Suppressor macrophage treated with lipopolysaccharide for 4 hours (primary cell): ENCODE results near the gene TRAPPC4.
A peak's percentile ranks its signal among the peaks of the same experiment; 100 is the strongest.
"Not testable (repeated sequence)": the region's sequence is repeated elsewhere in the genome, so short reads cannot be mapped to it uniquely, and the experiment has no call there.

Experiments
- DNase-seq: peaks from one replicate; pipeline ENCODE4 v3.0.0-alpha.2; 2020

The TRAPPC4 gene, protein sequence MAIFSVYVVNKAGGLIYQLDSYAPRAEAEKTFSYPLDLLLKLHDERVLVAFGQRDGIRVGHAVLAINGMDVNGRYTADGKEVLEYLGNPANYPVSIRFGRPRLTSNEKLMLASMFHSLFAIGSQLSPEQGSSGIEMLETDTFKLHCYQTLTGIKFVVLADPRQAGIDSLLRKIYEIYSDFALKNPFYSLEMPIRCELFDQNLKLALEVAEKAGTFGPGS

DNA sequence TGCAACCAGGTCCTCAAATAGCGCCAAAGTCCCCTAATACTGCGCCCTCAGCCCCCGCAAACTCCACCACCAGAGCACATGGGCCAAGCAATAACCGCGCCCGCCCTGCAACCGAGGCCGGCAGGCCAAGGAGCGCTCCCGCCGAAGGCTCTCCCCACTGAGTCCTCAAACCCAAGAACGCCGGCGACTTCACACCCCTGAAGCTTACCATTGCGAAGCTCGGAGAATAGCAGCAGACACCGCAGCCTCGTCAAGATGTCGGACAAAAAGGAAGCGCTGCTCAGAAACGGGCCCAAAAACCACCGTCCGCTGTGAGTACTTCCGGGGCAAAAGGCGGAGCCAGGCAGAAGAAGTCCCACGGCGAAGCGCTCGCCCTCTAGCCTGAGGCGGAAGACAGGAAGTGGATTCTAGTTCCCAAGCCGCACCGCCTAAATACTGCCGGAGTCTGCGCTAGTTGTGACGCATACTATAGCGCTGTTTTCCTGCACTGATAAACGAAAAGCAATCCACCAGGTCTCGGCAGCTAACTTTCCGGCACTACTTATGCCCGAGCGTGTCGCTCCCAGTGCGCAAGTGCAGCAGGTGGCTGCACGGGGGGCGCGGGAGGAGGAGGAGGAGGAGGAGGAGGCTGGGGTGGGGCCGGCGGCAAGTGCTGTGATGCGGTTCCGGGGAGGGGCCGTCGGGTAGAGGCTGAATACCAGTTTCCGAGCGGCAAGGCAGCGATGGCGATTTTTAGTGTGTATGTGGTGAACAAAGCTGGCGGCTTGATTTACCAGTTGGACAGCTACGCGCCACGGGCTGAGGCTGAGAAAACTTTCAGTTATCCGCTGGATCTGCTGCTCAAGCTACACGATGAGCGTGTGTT lies at the start of gene TRAPPC4, which contains the start of gene RPS25:
Gene TRAPPC4, plus strand, starts transcription at position 693 of the 865 bp plus-strand sequence. Its CDS starts 30 bp downstream, at position 723.
Gene RPS25, minus strand, starts transcription at position 270 of the 865 bp plus-strand sequence. Its CDS starts 59 bp downstream, at position 211.
- peak; percentile 97 for DNase-seq

DNA sequence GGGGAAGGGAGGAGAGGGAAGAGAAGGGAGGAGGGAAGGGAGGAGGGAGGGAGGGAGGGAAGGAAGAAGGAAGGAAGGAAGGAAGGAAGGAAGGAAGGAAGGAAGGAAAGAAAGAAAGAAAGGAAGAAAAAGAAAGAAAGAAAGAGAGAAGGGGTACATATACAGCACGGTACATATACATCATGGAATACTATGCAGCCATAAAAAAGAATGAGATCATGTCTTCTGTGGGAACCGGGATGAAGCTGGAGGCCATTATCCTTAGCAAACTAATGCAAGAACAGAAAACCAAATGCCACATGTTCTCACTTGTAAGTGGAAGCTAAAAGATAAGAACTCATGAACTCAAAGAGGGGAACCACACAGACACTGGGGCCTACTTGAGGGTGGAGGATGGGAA lies 49.1 kb upstream of the TRAPPC4 start:
- not testable (repeated sequence) for DNase-seq

DNA sequence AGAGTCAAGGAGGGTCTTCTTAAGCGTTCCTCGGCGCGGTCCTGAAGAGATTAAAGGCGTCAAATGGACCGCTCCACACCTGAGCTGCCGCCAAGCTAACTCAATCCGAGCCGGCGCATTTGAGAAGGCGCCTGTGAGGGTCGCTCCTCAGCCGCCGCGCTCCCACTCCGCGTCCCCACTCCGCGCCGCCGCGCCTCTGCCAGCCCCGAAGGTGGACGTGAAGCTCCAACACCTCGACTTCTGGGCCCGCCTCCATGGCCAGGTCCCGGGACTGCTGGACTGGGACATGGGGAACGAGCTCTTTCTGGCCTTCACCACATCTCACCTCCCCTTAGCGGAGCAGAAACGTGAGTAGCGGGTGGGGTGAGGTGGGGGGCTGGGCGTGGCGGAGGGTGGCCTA lies 46.9 kb upstream of the TRAPPC4 start, which contains the start of gene FOXR1:
Gene FOXR1, plus strand, starts transcription at position 116 of the 400 bp plus-strand sequence. Its CDS starts 171 bp downstream, at position 287.
- no peak for DNase-seq

DNA sequence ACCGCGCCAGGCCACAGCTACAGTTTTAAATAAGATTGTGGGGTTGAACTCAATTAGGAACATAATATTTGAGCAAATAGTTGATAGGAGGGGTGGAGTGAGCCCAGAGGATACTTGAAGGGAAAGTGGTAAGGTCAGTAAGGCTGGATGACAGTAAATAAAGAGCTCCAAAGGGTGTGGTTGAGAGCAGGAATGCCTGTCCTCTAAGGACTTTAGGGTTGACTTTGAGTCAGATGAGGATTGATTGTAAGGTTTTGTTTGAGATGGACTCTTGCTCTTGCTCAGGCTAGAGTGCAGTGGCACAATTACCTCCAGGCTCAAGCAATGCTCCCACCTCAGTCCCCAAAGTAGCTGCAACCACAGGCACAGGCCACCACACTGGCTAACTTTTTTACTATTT lies 44.6 kb upstream of the TRAPPC4 start:
- DNase-seq = no peak

DNA sequence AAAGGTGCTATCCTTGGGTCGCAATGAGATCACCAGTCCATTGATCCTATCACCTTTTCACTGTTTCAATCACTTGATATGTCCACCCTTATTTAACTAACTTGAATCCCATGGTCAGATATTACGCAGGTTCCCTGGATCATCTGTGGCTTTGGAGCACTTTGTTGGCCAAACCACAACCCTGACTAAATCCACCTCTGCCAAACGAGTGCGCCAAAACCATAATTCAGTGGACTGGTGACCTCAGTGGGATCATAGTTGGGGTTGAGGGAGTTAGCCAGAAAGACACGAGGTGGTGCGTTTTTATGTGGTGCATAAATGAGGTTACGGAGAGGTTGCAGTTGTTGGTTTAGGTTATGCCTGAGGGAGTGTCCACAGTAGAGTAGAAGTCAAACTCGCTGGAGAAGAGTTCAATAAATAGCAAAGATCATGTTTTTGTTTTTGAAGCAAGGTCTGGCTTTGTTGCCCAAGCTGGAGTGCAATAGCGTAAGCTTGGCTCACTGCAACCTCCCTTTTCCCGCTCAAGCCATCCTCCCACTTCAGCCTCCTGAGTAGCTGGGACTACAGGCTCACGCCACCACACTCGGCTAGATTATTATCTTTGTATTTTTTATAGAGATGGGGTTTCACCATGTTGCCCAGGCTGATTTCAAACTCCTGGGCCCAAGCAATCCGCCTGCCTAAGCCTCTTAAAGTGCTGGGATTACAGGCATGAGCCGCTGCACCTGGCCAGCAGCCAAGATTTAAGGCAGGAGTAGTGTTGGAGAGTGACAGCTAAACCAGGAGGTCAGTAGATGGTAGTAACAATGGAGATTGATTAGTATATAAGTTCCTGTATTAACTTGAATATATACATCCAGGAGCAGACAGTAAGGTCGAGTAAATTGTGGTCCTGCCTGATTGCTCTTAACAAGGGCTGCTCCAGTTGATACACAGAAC lies 42.5 kb upstream of the TRAPPC4 start:
- DNase-seq = no peak

DNA sequence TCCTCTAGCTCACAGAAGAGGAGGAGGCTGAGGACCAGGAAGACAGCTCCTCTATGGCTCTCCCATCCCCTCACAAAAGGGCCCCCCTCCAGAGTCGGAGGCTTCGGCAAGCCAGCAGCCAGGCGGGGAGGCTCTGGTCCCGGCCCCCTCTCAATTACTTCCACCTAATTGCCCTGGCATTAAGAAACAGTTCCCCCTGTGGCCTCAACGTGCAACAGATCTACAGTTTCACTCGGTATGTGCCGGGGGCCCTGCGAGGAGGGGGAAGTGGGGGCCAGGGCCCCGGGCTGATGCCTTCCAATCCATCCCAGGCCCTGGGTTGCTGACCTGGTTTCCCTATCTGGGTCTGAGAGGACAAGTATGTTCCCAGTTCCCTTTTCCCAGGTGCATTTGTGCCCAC lies 39.1 kb upstream of the TRAPPC4 start:
- no peak for DNase-seq

DNA sequence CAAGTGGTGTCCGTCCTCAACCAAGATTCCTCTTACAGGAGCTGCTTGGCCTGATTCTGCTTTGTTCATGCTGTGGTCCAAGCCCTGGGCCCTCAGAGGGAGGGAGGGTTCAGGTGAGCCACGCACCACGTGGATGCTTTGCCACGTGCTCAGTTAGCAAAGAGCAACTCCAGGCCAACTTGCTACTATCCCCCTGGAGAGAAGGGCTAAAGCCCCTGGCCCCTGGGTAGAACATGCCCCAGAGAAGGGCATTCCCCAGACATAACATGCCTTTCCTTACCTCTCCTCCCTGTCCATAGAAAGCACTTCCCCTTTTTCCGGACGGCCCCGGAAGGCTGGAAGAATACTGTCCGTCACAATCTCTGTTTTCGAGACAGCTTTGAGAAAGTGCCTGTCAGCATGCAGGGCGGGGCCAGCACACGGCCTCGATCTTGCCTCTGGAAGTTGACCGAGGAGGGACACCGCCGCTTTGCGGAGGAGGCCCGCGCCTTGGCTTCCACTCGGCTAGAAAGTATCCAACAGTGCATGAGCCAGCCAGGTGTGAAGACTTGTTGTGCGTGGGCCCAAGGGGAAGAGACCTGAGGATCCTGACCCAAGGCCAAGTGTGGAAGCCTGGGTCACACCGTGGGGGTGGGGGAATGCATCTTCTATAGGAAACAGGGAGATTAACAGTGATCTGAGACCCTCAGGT lies 38.2 kb upstream of the TRAPPC4 start:
- peak; percentile 64 for DNase-seq

DNA sequence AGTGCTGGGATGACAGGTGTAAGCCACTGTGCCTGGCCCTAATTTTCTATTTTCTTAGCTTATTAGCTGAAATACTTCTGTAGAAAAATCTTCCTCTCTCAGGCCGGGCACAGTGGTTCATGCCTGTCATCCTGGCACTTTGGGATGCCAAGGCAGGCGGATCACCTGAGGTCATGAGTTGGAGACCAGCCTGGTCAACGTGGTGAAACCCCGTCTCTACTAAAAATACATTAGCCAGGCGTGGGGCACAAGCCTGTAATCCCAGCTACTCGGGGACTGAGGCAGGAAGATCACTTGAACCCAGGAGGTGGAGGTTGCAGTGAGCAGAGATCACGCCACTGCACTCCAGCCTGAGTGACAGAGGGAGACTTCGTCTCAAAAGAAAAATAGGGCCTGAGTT lies 34.2 kb upstream of the TRAPPC4 start:
- DNase-seq = not testable (repeated sequence)

DNA sequence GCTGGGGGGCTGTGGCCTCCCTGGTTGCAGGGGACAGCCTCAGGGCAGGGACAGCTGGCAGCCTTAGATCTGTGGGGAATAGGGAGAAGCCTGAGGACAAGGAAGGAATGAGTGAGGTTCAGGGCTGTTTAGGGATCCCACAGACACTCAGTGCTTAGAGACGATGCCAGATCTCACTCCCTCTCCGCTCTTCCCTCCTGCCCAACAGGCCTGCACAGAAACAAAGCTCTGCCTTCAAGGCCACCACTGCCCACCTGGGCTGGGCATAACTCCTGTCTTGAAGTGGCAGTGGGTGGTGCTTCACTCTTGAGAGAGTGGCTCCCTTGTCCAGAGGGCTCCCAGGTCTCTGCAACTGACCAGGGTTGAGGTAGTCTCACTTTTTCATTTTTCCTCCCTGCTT lies 33.7 kb upstream of the TRAPPC4 start:
- DNase-seq = no peak

DNA sequence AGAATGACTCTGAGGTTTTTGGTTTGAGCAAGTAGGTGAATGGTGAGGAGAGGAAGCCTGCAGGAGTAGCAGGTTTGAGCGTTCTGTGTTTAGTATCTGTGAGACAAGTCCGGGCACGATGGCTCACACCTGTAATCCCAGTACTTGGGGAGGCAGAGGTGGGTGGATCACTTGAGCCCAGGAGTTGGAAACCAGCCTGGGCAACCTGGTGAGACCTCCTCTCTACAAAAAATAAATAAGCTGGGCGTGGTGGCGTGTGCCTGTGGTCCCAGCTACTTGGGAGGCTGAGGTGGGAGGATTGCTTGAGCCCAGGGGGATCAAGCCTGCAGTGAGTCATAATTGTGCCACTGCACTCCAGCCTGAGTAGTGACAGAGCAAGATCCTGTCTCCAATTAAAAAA lies 30.3 kb upstream of the TRAPPC4 start:
- no peak for DNase-seq

DNA sequence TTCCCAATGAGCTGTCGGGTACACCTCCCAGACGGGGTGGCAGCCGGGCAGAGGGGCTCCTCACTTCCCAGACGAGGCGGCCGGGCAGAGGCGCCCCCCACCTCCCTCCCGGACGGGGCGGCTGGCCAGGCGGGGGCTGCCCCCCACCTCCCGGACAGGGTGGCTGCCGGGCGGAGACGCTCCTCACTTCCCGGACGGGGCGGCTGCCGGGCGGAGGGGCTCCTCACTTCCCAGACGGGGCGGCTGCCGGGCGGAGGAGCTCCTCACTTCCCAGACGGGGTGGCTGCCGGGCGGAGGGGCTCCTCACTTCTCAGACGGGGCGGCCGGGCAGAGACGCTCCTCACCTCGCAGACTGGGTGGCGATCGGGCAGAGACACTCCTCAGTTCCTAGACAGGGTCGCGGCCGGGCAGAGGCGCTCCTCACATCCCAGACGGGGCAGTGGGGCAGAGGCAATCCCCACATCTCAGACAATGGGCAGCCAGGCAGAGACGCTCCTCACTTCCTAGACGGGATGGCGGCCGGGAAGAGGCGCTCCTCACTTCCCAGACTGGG lies 27.0 kb upstream of the TRAPPC4 start:
- DNase-seq = not testable (repeated sequence)

DNA sequence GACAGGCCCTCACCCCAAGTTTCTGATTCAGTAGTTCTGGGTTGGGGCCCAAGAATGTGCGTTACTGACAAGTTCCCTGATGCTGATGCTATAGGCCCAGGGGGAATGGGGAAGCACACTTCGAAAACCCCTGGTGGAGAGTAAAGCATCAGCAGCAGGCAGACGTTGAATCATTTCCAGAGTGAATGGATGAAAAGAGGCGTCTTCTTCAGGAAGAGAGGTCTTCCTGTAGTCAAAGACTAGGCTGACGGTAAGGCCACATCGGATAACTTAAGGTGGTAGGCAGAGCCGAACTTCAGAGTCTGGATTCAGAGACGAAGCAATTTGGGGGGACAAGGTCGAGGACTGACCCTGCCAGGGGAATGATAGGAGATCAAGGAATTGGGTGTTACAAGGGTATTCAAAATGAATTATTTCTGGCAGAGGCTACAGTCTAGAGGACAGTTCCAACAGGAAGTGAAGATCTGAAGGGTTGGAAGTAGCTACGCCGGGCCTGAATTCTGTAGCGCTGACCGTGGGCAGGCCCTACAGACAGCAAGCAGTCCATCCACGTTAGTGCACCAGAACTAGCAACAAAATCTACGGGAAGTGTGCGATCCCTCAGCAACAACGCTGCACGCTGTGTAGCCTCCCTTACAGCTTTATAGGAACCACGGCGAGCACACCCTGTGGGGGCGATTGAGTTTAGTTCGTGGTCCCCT lies 21.5 kb upstream of the TRAPPC4 start:
- peak; percentile 63 for DNase-seq

DNA sequence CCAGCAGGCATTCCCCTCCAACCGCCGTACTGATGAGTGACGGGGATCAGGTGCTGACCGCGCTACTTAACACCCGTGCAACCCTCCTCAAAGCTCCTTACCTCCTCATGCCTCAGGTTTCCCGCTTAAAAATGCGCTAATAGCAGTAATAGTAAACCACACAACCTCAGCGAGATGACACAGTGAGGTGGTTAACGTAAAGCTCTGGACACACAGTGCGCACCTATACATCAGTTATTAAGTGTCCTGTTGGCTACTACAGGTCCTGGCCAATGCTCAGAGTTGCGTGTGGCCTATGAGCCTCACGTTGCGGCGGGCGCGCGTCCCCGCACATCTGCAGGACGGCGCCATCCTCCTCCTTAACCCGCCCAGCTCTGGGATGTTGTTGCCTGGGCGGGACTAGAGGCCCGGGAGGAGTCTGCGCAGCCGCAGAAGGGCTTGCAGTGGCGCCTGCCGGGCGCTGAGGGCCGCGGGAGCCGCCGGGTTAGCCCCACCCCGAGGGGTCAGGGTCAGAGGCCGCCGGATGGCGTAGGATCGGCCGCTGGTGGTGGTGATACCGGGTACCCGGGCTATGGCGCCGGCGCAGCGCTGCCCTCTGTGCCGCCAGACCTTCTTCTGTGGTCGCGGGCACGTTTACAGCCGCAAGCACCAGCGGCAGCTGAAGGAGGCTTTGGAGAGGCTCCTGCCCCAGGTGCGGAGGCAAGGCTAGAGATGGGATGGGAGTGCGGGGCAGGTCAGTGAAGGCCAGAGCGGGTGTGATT lies 20.8 kb upstream of the TRAPPC4 start, which contains the start of gene CENATAC:
Gene CENATAC, plus strand, starts transcription at position 512 of the 761 bp plus-strand sequence. Its CDS starts 60 bp downstream, at position 572.
- peak; percentile 98 for DNase-seq

DNA sequence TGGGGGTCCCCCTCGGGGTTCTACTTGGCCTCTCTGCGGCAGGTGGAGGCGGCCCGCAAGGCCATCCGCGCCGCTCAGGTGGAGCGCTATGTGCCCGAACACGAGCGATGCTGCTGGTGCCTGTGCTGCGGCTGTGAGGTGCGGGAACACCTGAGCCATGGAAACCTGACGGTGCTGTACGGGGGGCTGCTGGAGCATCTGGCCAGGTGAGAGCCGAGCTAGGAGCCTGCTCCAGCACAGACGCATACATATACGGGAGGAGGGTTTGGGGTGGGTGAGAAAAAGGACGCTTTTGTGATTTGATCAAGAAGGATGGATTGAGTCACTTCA lies 20.2 kb upstream of the TRAPPC4 start:
- no peak for DNase-seq

DNA sequence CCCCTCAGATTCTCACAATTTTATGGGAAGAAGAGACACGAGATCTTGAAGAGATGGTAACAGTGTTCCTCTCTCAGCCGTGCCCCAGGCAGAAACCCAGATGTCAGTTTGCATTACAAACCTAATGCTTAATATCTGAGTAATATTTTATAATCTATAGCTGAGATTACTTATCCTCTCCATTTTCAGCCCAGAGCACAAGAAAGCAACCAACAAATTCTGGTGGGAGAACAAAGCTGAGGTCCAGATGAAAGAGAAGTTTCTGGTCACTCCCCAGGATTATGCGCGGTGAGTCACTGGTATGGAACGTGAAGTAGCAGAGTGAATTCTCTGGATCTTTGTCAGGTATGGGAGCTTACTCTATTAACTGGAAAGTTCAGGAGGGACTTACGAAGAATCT lies 19.7 kb upstream of the TRAPPC4 start:
- no peak for DNase-seq

DNA sequence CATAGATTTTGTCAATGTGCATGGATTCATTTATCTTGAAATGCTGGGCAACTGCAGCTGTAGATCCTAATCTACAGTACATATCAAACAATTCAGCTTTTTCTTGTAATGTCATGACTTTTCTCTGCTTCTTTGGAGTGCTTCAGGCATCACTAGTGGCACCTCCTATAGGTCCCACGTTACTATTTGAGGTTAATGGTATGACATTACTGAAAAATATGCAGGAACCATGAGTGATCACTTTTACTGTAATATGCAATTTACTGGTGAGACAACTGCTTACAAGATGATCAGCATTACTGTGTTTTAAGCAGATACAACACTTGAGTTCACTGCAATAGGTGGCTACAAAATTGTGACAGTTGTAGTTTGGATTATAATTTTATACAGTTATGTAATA lies 17.7 kb upstream of the TRAPPC4 start:
- DNase-seq = no peak

DNA sequence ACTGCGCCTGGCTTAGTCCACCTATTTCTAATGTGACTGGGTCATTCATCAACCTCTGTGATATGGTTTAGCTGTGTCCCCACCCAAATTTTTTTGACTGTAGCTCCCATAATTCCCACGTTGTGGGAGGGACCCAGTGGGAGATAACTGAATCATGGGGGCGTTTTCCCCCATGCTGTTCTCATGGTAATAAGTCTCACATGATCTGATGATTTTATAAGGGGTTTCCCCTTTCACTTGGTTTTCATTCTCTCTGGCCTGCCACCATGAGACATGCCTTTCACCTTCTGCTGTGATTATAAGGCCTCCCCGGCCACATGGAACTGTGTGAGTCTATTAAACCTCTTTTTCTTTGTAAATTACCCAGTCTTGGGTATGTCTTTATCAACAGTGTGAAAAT lies 11.9 kb upstream of the TRAPPC4 start:
- DNase-seq = peak; percentile 40

DNA sequence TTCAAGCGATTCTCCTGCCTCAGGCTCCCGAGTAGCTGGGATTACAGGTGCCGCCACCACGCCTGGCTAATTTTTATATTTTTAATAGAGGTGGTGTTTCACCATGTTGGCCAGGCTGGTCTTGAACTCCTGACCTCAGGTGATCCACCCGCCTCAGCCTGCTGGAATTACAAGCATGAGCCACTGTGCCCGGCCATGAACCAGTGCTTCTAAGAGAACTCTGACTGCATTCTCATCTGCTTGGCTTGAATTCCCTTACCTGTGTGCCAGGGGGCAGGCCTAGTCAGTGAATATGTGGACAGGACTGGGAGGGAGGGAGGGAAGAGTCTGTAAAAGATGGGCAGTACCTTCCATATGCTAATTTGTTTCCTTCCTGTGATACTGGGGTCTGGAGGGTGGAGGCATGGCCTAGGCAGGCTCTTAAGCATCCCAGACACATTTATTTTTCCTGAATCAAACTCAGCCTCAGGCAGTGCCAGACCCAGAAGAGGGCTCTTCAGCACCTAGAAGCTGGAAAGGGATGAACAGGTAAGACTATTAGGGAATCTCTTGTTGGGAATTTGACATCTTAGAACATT lies 7.0 kb upstream of the TRAPPC4 start:
- no peak for DNase-seq

DNA sequence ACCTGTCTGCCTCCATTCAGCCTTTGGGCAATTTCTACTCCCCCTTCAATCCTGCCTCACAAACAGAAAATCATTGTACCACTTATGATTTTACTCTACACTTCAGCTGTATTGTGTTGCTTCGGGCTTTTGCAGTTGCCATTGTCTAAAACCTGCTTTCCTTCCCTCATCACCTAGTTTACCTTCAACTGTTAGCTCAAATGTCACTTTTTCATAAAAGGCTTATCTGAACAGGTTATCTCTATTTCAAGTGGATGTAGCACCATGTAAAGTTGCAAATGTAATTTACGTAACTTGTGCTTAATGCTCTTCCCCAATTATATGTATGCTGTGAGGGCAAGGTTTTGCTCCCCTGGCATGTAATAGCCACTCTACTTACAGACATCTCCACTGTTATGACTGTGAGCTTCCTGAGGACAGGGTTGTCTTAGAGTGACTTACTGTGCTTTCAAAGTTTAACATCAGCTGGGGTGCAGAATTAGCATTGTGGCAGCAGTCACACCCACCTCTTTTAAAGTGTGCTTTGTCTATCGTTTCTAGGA lies 5.9 kb upstream of the TRAPPC4 start:
- DNase-seq = no peak
